SJSA1 (cell line): ENCODE results near the gene RANBP10. TPM values are rescaled to one million over a fixed set of nuclear protein-coding genes. Genes with fewer than 3 reads are reported as not detected.
A peak's percentile ranks its signal among the peaks of the same experiment; 100 is the strongest.

ENCODE experiments used
- DNase-seq, 2 experiments: peaks; one replicate each; pipeline ENCODE4 v3.0.0-alpha.2; 2015 to 2020; ENCODE audit warnings: low spot score in 2 of 2, low read depth in 1 of 2
- H3K27ac ChIP-seq: fragments of 250-450 bp; sonication (Bioruptor Pico); 2 replicates; pipeline ENCODE4 v1.5.1; 2020; ENCODE audit warnings: mild to moderate bottlenecking, moderate library complexity
- H3K27me3 ChIP-seq: fragments of 250-450 bp; sonication (Bioruptor Pico); replicated peaks from 2 replicates; pipeline ENCODE4 v1.5.1; 2020; ENCODE audit warnings: mild to moderate bottlenecking, moderate library complexity
- H3K36me3 ChIP-seq: fragments of 250-450 bp; sonication (Bioruptor Pico); 2 replicates; pipeline ENCODE4 v1.5.1; 2020; ENCODE audit warnings: mild to moderate bottlenecking
- H3K4me1 ChIP-seq: fragments of 250-450 bp; sonication (Bioruptor Pico); replicated peaks from 2 replicates; pipeline ENCODE4 v1.6.1; 2021; ENCODE audit warnings: mild to moderate bottlenecking
- H3K4me3 ChIP-seq: fragments of 250-450 bp; sonication (Bioruptor Pico); 2 replicates; pipeline ENCODE4 v1.5.1; 2020; ENCODE audit warnings: mild to moderate bottlenecking
- H3K9me3 ChIP-seq: fragments of 250-450 bp; sonication (Bioruptor Pico); replicated peaks from 2 replicates; pipeline ENCODE4 v1.5.1; 2020; ENCODE audit warnings: mild to moderate bottlenecking
- total RNA-seq: library from RNA; depleted of rRNA; stranded (reverse); fragments of >200 nt; shearing (Covaris generic); gene quantifications from 2 replicates; pipeline ENCODE4 v1.2.3, GENCODE V29; 2014

Gene RANBP10
- total RNA-seq, 1 experiment from 2014 or later: 3.9 TPM

DNA sequence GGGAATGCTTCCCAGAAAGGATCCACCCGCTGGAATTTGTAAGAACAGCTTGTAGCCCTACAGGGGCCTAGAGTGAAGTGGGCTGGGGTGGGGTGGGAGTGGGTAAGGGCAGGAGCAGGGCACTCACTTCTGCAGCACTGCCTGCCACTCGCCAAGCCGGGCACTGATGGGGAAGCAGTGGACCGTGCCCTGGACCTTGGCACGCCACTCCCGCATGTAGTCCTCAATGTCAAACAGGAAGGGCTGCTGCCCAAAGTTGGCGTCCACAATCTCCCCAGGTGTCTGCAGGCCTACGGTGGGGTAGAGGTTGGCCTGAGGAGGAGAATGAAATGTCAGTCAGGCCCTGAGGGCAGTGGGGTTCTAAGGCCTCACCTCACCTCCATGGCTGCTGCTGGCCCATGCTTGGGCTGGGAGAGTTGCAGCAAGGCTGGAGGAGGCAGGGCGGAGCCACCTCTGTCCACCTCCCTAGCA lies 71.6 kb downstream of the RANBP10 start:
- H3K4me1 ChIP-seq: no peaks in the 10 kb centered on the region
- H3K27ac ChIP-seq: no peak overlapping the region
- H3K4me3 ChIP-seq: no peak overlapping the region
- no peak for DNase-seq
- H3K27me3 ChIP-seq: no peaks in the 10 kb centered on the region
- H3K36me3 ChIP-seq: peaks cover 20% of the 10 kb centered on the region
- no peaks in the 10 kb centered on the region for H3K9me3 ChIP-seq

- no peak for DNase-seq
- Histone ChIP-seq H3K27me3 (no peaks in the 10 kb centered on the region), H3K27ac (no peak overlapping the region), H3K9me3 (no peaks in the 10 kb centered on the region), H3K4me1 (no peaks in the 10 kb centered on the region), H3K4me3 (no peak overlapping the region), H3K36me3 (peaks cover 26% of the 10 kb centered on the region)
Measured at GRCh38 chr16:67733734-67734470, 72.5 kb downstream of the RANBP10 start.

DNA sequence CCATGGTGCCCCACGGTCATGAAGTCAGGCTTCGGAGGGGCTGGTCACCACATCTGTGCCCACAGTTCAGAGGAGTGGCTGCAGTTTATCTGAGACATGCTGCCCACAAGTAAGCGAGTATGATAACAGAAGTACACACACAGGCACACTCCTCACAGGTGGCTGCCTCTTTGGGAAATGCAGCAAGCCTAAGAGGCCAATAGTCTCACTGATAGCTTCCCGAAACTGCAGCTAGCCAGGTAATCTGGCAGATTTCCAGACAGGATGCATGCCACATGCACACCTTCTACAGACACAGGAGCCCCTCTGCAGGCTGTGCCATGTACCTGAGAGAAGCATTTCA lies 74.6 kb downstream of the RANBP10 start:
- Histone ChIP-seq H3K4me1 (no peaks in the 10 kb centered on the region), H3K4me3 (no peak overlapping the region), H3K27me3 (no peaks in the 10 kb centered on the region), H3K36me3 (peaks cover 45% of the 10 kb centered on the region), H3K9me3 (no peaks in the 10 kb centered on the region), H3K27ac (no peak overlapping the region)
- no peak for DNase-seq

DNA sequence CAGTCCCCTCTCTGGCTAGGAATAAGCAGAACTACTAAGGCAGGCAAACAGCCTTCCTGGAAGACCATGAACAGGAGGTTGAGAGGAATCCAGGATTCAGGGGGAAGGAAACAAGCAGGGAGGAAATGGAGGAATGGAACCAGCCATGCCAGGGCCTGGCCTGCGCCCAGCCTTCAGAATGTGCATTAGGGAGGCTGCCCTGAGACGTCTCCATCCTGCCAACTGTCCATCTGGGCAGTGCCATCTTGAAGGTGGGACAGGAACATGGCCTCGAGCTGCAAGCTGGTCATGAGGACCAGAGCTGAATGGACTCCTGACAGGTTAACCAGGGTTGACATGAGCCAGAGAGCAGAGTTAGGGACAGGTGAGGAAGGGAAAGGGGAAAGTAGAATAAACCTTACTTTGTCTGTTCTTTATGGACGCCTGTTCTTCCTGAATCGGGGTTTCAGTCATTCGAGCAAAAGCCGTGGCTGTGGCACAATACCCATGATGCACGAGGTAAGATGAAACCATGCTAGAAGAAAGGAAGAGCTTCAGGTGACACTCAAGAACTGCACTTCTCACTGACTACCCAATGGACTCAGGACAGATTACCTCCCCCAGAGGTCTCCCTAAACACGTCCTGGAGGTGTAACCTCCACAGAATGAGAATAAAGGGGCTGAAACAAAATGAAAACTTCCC lies 75.1 kb downstream of the RANBP10 start:
- Histone ChIP-seq H3K4me3 (no peak overlapping the region), H3K9me3 (no peaks in the 10 kb centered on the region), H3K27me3 (no peaks in the 10 kb centered on the region), H3K36me3 (peaks cover 49% of the 10 kb centered on the region), H3K27ac (no peak overlapping the region), H3K4me1 (no peaks in the 10 kb centered on the region)
- no peak for DNase-seq

GRCh38 chr16:67730326-67730725 lies 76.0 kb downstream of the RANBP10 start:
- Histone ChIP-seq H3K36me3 (peaks cover 49% of the 10 kb centered on the region), H3K27me3 (no peaks in the 10 kb centered on the region), H3K4me1 (no peaks in the 10 kb centered on the region), H3K27ac (no peak overlapping the region), H3K9me3 (no peaks in the 10 kb centered on the region), H3K4me3 (no peak overlapping the region)
- DNase-seq: no peak

GRCh38 chr16:67729636-67730248 lies 76.6 kb downstream of the RANBP10 start:
- no peak overlapping the region for H3K27ac ChIP-seq
- no peak for DNase-seq
- no peak overlapping the region for H3K4me3 ChIP-seq
- peaks cover 49% of the 10 kb centered on the region for H3K36me3 ChIP-seq
- H3K9me3 ChIP-seq: no peaks in the 10 kb centered on the region
- no peaks in the 10 kb centered on the region for H3K27me3 ChIP-seq
- H3K4me1 ChIP-seq: no peaks in the 10 kb centered on the region

DNA sequence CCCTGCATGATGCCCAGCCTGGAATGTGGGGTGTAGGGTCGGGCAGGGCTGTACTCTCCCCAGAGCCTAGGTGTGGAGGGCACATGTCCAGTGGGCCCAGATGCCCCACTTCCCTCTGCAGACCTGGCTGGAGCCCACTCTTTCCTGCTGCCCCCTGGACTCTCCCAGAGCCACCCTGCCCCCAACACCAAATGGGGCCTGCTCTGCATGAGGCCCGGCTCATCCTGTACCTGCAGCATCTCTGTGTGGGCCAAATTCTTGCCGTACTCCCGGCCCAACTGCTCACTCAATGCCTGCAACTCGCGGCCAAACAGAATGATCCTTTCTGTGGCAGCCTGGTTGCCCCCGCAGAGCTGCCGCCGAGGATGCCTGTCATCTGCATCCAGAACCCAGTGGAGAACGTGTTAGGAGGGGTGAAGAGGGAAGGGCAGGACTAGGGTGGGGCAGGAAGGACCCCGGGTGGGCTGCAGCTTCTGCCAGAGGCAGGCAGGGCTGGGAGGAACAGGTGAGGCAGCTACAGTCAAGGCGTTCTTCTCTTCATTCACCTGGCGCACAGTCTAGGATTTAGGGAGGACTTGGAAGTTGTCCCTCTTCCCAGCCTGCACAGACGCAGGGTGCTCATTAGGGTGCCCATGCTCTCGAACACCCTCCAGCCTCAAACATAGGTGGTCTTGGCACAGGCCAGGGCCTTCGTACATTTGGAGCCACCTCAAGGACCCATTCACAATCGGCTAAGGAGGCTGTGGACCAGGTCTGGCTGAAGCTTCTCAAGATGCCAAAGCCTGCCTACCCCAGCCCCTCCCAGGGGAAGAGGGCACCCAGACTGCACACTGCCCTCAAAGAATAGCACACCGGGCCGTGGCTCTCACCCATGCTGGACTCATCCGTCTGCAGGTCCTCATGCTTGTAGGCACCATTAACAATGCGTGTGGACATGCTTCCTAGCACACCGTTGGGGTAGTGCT lies 78.6 kb downstream of the RANBP10 start:
- H3K4me1 ChIP-seq: 0 out of 2 replicates have a peak, but pooled peaks cover 5% of the 10 kb centered on the region
- H3K9me3 ChIP-seq: no peaks in the 10 kb centered on the region
- peaks cover 46% of the 10 kb centered on the region for H3K36me3 ChIP-seq
- no peak overlapping the region for H3K27ac ChIP-seq
- H3K27me3 ChIP-seq: no peaks in the 10 kb centered on the region
- H3K4me3 ChIP-seq: no peak overlapping the region
- no peak for DNase-seq

DNA sequence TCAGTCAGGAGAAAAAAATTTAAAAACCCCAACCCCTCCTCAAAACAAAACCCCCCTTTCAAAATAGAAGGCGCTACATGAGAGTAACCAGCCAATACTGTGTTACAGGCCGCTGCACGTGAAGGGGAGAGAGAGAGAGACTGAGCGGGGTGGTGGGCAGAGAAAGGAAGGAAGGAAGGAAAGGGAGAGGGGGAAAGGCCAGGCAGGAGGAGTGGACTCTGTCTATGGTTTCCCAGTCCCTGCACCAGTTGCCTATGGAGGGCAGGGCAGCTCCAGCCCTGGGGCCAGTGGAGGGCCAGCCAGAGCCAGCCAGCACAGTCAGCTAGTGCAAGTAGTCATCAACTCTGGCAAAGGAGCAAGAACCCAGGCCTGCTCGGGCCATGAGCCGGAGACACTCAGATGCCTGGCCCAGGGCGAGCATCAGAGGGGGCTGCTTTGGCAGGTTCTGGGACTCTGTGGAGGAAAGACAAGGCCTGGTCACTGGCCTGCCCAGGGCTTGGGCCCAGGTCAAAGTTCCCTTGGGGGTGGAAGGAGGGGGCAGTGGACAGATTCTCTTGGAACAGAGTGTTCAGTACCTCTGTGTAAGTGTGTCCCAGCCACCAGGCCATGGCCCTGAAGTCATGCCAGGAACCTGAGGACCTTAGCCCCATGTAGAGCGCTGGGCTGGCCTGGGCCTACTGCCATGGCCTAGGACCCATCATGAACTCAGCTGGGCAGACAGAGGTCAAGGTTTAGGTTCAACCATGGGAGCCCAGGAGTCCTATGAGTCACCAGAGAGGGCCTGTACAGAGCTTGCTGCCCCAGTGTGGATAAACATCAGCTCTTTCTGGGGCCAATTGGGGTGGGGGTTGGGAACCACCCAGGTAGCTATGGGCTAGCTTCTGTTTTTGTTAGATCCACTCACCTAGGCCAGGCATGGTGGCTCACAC lies 80.0 kb downstream of the RANBP10 start:
- no peaks in the 10 kb centered on the region for H3K9me3 ChIP-seq
- no peak for DNase-seq
- H3K4me3 ChIP-seq: no peak overlapping the region
- no peak overlapping the region for H3K27ac ChIP-seq
- no peaks in the 10 kb centered on the region for H3K27me3 ChIP-seq
- 0 out of 2 replicates have a peak, but pooled peaks cover 5% of the 10 kb centered on the region for H3K4me1 ChIP-seq
- peaks cover 45% of the 10 kb centered on the region for H3K36me3 ChIP-seq

- peaks cover 25% of the 10 kb centered on the region for H3K36me3 ChIP-seq
- H3K4me3 ChIP-seq: no peak overlapping the region
- H3K9me3 ChIP-seq: no peaks in the 10 kb centered on the region
- H3K27me3 ChIP-seq: no peaks in the 10 kb centered on the region
- no peak overlapping the region for H3K27ac ChIP-seq
- no peak for DNase-seq
- peaks cover 12% of the 10 kb centered on the region for H3K4me1 ChIP-seq
Measured at GRCh38 chr16:67723911-67724305, 82.5 kb downstream of the RANBP10 start.

DNA sequence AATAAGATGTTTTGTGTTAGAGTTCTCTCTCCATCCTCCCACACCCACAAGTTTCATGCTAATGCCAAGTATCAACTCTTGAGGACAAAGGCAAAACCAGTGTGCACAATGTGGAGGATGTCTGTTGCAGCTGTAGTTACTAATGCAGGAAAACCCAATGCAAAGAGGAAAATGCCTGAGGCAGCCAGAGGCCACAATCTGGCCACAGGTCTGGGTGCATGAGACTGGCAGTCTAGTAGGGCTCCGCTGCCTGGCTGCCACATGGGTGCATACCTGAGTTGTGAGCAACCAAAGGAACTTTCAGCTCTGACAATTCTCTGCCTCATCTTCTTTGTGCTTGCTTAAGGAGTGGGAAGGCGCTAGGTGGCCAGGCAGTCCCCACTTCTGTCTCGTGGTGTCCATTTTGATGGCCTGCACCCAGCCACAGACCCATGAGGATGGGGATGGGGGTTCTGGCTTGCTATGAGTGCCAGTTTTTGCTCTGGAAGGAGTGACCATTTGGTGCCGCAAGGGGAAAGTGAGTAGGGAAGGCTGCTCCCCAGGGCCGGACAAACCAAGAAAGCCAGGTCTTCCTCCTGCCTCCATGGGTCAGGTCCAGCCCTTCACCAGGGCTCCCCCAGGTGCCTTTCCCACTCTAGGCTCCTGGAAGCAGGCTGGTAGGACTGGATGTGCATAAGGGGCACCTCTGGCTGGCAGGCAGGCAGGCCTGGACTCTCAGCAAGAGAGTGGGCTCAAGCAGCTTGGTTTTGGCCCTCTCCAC lies 83.0 kb downstream of the RANBP10 start:
- H3K4me1 ChIP-seq: peaks cover 15% of the 10 kb centered on the region
- H3K9me3 ChIP-seq: no peaks in the 10 kb centered on the region
- H3K4me3 ChIP-seq: no peak overlapping the region
- H3K27ac ChIP-seq: no peak overlapping the region
- H3K27me3 ChIP-seq: no peaks in the 10 kb centered on the region
- no peak for DNase-seq
- peaks cover 22% of the 10 kb centered on the region for H3K36me3 ChIP-seq

DNA sequence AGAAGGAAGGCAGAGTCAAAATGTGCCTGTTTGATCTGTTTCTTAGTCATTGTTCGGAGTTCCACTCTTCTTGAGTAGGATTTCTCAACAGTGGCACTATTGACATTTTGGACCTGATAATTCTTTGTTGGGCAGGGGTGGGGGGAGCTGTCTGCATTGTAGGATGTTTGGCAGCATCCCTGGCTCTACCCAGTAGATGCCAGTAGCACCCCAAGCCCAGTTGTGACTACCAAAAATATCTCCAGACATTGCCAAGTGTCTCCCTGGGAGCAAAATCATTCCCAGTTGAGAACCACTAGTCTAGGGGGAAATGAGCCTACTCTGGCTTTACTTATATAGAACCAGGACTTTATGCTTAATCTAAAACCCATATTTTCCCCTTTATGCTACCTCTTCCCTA lies 86.1 kb downstream of the RANBP10 start:
- no peak for DNase-seq
- no peak overlapping the region for H3K27ac ChIP-seq
- H3K27me3 ChIP-seq: no peaks in the 10 kb centered on the region
- peak overlapping the region; percentile 85 for H3K4me3 ChIP-seq
- peaks cover 21% of the 10 kb centered on the region for H3K4me1 ChIP-seq
- H3K36me3 ChIP-seq: peaks cover 4% of the 10 kb centered on the region; the same call in 1 of the 2 replicates
- H3K9me3 ChIP-seq: no peaks in the 10 kb centered on the region

- H3K9me3 ChIP-seq: no peaks in the 10 kb centered on the region
- H3K27me3 ChIP-seq: no peaks in the 10 kb centered on the region
- H3K36me3 ChIP-seq: peaks cover 4% of the 10 kb centered on the region; the same call in 1 of the 2 replicates
- peak in 1 of 2 experiments; percentile 59 for DNase-seq
- H3K4me1 ChIP-seq: peaks cover 21% of the 10 kb centered on the region
- peak overlapping the region; percentile 85 for H3K4me3 ChIP-seq
- peak overlapping the region; percentile 64 for H3K27ac ChIP-seq
Measured at GRCh38 chr16:67719778-67720144, 86.6 kb downstream of the RANBP10 start.
